GM21619 (cell line): ENCODE results near the gene ATP6V0A4.
"Not testable (repeated sequence)": the region's sequence is repeated elsewhere in the genome, so short reads cannot be mapped to it uniquely, and the experiment has no call there.

ENCODE experiments used
- ATAC-seq: cut with Tn5 transposase; IDR thresholded peaks from one replicate; pipeline ENCODE4 v1.9.1; 2021; ENCODE audit not compliant: unreplicated experiment

The ATP6V0A4 gene

DNA sequence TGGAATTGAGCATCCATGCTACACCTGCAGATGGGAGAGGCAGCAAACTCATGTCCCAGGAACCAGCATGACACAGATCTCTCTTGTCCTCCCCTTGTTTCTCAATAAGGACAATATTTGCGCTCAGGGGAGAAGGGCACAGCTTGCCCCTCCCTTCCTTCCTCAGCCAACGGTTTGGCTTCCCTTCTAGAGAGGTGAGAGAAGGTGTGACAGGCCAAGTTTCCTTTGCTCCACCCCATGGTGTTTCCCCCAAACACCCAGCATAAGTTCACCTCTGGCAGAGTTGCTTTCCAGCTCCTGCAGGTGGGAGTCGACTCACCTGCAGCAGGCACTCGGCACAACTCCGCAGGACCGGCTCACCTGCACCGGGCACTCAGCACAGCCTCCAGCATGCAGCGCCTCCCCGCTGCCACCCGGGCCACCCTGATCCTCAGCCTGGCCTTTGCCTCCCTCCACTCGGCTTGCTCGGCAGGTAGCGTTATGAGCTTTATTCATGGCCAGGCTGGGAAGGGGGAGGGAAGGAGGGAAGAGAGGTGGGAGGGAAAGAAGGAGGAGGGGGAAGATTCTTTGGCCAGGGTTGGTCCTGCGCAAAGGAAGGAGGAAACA is at the start of gene ATP6V0A4, which contains the start of gene TMEM213:
Gene ATP6V0A4, minus strand, starts transcription at position 482 of the 606 bp plus-strand sequence. CDS start 26,949 bp downstream, outside the sequence.
Gene TMEM213, plus strand, starts transcription at position 280 of the 606 bp plus-strand sequence. Its CDS starts 111 bp downstream, at position 391.
- ATAC-seq: no peak

- ATAC-seq: no peak
Observed at GRCh38 chr7:138845711-138846110, 47.7 kb upstream of the ATP6V0A4 start.

GRCh38 chr7:138843632-138844580 is 45.9 kb upstream of the ATP6V0A4 start:
- no peak for ATAC-seq

- no peak for ATAC-seq
Observed at GRCh38 chr7:138842111-138842510, 44.1 kb upstream of the ATP6V0A4 start.

DNA sequence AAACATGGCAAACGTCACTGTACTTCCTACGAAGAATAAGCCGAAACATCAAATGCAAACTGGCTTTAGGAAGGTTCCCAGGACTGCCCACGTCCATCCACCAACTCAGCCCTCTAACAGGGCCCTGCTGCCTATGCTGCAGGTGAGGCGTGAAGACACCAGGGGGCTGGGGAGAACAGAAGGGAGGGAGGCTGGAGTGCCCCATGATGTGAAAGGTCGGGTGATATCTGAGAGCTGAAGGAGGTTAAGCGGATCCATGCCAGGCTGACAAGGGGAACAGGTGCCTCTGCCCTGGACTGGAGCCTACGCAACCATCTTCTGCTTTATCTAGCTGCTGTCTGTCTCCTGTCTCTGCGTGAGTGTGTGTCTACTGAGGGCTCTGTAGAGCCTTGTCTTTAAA is 40.2 kb upstream of the ATP6V0A4 start:
- ATAC-seq: no peak

DNA sequence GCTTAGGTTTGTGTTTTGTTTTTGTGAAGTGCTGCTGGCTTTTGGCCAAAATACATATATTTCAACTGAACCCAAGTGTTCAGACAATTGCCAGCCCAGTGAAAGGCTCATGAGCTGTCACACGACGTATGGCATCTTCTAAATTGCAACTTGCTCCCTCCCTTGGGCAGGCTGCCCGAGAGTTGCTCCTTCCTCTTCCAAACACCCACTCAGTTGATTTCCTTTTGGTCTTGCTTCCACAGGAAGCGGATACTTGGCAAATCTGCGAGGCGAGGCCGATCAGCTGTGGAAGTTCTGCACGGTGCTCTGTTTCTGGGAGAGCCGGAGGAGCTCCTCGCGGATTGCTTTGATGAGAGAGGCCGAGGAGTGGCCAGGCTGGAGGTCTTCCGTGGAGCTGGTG is 39.6 kb upstream of the ATP6V0A4 start:
- ATAC-seq: no peak

DNA sequence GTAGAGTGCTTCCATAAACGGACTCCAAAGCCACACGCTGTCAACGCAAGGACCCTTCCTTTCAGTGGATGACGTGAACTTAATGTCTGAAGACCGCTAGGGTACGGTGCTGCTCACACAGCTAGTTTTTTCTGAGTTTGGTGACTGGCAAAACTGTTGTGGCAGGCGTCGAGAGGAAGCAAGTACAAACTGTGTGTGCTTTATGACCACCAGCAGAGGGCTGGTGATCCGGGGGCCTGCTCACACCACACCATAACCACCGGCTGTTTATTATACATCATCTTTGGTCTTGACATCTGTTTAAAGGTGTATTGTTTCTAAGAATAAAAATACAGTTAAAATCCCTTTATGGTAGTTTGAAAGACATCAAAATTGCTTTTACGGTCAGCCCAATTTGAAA is 37.1 kb upstream of the ATP6V0A4 start:
- no peak for ATAC-seq

GRCh38 chr7:138834583-138834982 is 36.6 kb upstream of the ATP6V0A4 start:
- ATAC-seq: no peak

GRCh38 chr7:138833596-138833995 is 35.6 kb upstream of the ATP6V0A4 start:
- ATAC-seq: no peak

GRCh38 chr7:138832966-138833365 is 35.0 kb upstream of the ATP6V0A4 start:
- no peak for ATAC-seq

DNA sequence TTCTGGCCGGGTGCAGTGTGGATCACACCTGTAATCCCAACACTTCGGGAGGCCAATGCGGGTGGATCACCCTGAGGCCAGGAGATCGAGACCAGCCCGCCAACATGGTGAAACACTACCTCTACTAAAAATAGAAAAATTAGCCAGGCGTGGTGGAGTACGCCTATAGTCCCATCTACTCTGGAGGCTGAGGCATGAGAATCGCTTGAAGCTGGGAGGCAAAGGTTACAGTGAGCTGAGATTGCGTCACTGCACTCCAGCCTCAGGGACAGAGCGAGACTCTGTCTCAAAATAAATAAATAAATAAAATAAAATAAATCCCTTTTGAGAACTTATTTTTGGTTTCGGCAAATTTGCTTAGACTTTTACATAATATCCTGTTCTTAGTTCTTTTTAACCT is 31.3 kb upstream of the ATP6V0A4 start:
- ATAC-seq: no peak

DNA sequence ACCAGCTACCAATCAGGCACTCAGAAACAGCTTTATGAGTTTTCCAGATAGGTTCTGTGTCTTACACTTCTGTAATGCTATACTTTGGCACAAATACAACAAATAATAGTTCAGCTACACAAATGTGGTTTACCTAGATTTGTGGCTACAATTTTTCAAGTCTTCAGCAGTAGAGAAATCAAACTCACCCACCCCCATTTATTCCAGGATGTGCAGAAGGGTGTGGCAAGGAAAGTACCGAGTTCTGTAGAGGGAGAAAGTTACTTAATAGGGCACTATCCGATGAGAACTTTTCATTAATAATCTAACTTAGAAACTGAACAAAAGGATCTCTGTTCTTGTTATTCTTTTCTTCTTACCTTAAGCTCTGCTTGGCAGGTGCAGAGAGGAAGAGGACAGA is 30.3 kb upstream of the ATP6V0A4 start:
- no peak for ATAC-seq

- no peak for ATAC-seq
Observed at GRCh38 chr7:138825049-138825721, 27.2 kb upstream of the ATP6V0A4 start.

DNA sequence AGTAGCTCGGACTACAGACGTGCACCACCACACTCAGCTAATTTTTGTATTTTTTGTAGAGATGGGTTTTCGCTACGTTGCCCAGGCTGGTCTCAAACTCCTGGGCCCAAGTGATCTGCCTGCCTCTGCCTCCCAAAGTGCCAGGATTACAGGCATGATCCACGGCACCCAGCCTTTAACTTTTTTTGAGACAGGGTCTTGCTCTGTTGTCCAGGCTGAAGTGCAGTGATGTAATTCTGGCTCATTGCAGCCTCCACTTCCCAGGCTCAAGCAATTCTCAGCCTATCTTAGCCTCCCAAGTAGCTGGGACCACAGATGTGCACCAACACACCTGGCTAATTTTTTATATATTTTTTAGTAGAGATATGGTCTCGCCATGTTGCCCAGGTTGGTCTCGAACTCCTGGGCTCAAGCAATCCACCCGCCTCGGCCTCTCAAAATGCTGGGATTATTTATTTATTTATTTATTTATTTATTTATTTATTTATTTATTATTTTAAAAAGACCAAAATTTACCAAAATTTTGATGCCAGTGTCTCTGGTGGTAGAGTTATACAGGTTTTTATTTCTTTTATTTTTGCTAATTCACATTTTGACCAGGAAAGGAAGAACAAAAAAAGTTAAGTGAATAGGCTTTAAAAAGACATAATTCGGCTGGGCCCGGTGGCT is 25.0 kb upstream of the ATP6V0A4 start:
- ATAC-seq: no peak

GRCh38 chr7:138821912-138822311 is 23.9 kb upstream of the ATP6V0A4 start:
- ATAC-seq: no peak

DNA sequence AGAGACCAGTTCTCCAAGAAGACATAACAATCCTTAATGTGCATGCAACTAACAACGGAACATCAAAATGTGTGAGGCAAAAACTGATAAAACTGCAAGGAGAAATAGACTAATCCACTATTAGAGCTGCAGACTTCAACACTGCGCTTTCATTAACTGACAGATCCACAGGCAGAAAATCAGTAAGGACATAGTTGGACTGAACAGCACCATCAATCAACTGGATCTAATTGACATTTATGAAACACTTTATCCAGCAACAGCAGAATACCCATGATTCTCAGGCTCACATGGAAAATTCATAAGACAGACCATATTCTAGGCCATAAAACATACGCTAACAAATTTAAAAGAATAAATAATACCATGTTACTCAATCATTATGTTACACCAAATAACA is 21.6 kb upstream of the ATP6V0A4 start:
- ATAC-seq: no peak

DNA sequence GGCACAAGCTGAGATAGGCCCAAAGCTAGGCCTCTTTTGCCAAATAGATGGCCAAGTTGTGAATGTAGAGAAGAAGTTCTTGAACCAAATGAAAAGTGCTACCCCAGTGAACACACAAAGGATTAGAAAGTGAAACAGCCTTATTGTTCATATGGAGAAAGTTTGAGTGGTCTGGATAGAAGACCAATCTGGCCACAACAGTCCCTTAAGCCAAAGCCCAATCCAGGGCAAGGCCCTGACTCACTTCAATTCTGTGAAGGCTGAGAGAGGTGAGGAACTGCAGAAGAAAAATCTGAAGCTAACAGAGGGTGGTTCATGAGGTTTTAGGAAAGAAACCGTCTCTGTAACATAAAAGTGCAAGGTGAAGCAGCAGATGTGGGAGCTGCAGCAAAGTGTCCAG is 18.7 kb upstream of the ATP6V0A4 start:
- no peak for ATAC-seq

DNA sequence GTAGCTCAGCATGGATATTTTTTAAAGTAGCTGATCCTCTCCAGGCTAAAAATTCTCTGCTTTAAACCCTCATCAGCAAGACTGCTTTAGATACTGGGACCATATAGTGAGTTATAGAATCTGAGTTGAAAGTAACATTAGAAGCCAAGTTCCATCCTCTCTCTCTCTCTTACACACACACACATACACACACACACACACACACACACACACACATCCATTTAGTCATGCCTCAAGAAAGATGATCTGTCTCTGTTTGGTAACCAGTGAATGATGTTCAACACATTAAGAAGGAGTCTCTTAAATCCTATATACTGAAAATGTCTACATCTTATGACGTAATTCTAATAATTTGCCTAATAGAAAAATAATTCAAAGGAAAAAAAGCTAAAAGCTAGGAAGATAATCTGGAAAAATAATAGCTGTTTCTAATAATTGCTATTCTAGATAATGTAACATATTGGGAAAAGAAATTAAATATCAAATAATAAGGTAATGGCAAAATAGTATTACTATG is 16.9 kb upstream of the ATP6V0A4 start:
- ATAC-seq: no peak

GRCh38 chr7:138813945-138814344 is 15.9 kb upstream of the ATP6V0A4 start:
- ATAC-seq: no peak

- not testable (repeated sequence) for ATAC-seq
Observed at GRCh38 chr7:138811327-138811726, 13.3 kb upstream of the ATP6V0A4 start.

GRCh38 chr7:138809346-138809745 is 11.3 kb upstream of the ATP6V0A4 start:
- no peak for ATAC-seq
